GM12873 (cell line): ENCODE measurements around the gene PIK3C2G.

Experiments used
- TF ChIP-seq, protein P1 (sequence below): IDR thresholded peaks from 2 replicates; pipeline ENCODE4 v1.5.1; 2012; ENCODE audit warnings: low read depth, mild to moderate bottlenecking, moderate library complexity, low read length, control low read depth; ENCODE audit not compliant: insufficient read depth; ENCODE audit errors: missing control alignments

PIK3C2G gene

DNA sequence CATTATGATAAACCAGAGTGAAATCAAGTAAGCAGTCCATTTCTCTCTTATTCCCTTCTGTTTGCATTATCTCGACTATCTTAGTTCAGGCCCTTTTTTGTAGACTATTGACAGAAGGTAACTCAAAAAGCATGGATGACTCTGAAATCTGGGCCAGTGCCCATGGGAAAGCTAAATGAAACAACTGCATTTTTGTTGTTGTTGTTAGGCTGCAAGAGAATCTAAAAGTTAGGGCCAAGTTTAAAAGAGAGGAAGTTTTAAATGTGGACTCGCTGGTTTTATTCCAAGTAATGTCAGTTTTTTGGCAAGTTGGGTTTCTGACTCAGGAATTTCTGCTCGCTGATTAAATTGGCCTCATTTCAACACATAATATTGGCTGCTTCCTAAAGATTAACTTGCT is 201.1 kb downstream of the PIK3C2G start:
- TF ChIP-seq, protein P1, sequence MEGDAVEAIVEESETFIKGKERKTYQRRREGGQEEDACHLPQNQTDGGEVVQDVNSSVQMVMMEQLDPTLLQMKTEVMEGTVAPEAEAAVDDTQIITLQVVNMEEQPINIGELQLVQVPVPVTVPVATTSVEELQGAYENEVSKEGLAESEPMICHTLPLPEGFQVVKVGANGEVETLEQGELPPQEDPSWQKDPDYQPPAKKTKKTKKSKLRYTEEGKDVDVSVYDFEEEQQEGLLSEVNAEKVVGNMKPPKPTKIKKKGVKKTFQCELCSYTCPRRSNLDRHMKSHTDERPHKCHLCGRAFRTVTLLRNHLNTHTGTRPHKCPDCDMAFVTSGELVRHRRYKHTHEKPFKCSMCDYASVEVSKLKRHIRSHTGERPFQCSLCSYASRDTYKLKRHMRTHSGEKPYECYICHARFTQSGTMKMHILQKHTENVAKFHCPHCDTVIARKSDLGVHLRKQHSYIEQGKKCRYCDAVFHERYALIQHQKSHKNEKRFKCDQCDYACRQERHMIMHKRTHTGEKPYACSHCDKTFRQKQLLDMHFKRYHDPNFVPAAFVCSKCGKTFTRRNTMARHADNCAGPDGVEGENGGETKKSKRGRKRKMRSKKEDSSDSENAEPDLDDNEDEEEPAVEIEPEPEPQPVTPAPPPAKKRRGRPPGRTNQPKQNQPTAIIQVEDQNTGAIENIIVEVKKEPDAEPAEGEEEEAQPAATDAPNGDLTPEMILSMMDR, result no peak

DNA sequence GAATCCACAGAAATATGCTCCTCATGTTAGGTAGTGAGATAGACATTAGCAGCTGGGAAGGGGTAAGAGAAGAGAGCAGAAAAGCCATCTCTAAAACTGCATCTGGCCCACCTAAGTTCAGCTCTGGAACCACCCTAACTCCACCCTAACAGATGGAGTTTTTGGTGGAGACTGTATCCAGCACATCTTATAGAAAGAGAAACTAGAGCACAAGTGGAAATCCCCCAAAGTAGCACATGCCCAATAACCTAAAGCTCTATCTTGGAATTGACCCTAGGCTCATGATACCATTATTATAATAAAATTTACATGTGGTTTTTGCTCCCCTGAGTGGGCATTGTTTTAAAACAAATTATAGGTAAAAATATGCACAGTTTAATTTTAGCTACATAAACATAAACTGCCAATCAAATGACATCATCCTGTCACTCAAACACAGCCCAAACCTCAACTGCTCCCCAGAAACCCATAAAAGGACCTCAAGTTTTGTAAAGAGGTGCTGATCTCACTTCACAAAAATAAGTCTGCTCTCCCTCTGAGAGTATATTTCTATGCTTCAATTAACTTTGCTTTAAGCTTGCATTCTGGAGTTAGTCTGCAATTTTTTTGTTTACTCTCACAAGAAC is 206.4 kb downstream of the PIK3C2G start:
- TF ChIP-seq, protein P1, result no peak

DNA sequence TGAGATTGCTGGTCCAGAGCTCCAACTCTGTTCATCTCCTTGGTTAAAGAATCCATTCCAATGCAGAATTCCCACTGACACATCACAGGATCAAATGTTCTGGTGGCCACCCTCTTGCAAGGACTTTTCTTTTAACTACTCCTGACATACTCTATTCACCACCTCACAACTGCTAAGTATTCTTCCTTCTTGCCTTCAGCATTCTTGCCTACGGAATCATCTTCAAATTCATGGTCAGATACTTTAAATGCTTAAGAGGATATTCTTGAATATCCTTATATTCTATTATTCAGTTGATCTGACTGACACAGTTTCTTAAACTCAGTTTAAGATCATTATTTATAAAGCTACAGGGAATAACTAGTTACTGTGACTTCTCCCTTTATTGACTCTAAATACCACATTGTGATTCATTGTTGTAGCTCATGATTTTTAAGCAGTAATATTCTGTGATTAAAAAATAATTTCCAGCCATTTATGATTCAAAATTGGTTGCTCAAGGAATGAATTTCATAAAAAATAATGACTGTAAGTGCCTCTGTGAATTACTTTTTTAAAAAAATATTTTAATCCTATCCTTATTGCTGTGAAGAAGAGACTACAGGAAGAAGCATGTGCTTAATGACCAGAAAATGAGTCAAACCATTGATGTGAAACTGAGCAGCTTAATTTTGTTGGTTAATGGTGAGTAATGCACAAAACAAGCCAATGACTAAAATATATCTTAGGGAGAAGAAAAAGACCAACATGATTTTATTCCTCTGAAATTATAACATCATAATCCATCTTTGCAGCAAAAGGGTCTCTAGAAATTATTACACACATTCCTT is 207.1 kb downstream of the PIK3C2G start:
- TF ChIP-seq, protein P1, result no peak

DNA sequence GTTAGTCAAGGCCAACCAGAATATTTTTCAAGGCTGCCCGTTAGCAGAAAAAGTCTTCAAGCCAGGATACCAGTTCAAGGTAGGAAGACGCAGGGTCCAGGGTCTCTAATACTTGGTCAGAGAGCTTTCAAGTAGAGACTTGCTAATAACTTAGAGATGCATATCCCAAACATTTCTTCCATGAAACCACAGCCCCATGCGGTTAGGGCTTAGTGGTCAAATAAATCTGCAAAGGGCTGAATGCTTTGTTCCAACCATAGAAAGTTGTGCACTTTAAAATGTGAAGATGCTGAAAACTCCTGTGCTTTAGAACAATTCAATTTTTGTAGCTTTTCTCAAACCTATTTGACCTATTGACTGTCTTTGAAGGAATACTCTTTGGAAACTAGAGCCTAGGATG is 208.9 kb downstream of the PIK3C2G start:
- TF ChIP-seq, protein P1, result no peak

DNA sequence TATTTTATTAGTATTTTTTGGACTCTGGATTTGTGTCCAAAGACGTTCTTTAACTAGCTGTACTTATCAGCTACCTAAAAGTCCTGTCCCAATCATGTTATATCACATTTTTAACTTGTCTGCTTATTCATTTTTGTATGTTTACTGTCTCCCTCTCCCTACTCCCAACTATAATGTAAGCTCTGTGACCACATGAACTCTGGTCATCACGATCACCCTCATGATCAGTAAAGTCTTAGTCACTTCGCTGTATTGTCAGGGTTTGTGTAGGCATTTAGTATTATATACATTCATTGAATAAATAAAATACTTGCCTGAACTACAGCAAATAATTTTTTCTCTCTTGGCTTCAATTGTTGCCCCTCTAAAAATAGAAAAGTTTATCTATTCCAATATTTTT is 211.0 kb downstream of the PIK3C2G start:
- TF ChIP-seq, protein P1, result no peak

DNA sequence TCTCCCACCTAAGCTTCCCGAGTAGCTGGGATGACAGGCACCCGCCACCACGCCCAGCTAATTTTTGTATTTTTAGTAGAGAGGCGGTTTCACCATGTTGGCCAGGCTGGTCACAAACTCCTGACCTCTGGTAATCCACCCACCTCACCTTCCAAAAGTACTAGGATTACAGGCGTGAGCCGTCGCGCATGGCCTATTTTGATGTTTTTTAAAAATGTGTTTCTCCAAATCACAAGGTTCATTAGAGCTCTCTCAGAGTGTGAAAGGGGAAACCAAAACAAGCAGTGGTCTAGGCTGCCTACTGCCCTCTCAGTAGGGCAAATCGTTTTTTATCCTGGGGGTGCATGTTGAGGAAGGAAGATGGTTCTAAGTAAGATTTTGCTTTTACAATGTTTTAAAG is 211.5 kb downstream of the PIK3C2G start:
- TF ChIP-seq, protein P1, result no peak

DNA sequence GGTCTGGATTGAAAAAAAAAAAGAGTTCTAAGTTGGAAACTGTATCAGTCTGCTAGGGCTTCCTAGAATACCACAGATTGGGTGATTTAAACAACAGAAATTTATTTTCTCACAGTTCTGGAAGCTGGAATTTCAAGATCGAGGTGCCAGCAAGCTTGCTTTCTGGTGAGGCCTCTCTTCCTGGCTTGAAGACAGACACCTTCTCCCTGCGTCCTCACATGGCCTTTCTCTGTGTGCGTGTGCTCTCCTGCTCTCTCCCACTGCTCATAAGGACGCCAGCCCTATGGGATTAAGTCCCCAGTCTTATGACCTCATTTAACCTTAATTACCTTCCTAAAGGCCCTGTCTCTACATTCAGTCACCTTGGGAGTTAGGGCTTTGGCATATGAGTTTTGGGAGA is 215.5 kb downstream of the PIK3C2G start:
- TF ChIP-seq, protein P1, result no peak
